NCI-H2029 treated with DMSO at 0.1 percent for 48 hours (cell line): ENCODE measurements around the gene FBXO11.
A peak's percentile ranks its signal among the peaks of the same experiment; 100 is the strongest.
"Not testable (repeated sequence)": the region's sequence is repeated elsewhere in the genome, so short reads cannot be mapped to it uniquely, and the experiment has no call there.

Experiments
- DNase-seq: peaks from one replicate; lab custom pipeline; 2025; lab: John Stamatoyannopoulos, UW

Gene FBXO11

DNA sequence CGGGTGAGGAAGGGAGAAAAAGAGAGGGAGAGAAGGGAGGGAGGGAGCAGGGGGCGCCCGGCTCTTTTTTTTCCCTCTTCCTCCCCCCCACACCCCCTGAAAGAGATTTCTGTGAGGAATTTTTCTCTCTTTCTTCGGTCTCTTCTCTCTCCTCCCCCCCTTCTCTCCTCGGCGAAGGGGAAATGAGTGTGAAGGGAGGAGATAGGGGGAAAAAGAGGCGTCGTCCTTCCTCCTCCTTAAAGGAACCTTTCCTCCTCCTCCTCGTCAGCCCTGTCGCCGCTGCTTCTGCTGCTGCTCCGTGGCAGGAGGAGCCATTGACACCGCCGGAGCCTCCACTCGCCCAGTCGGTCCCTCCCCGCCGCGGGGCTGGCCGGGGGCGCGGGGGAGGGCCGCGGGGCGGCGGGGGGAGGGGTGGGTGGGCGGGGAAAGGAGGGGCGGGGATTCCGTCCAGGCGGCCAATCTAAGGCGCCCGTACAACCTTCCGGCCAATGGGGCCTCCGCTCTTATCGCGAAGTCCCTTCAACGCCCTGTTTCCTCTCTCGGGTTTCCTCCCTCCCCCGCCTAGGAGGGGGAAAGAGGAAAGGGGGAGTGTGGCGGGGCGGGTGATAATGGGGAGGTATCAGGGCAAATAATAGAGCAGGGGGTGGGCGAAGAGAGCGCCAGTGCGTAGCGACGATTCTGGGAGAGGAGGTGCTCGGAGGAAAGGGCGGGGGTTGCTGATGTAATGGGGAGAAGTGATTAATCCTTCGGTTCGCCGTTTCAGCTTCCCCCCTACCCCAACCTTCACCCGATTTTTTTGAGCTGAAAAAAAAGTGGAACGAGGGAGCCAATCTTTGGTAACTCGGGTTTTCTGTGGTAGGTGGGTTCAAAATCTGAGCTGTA is at the start of gene FBXO11:
FBXO11 (minus strand) TSS at position 342 of the 882 bp plus-strand sequence. CDS start 778 bp downstream, outside the sequence.
- DNase-seq: peak; percentile 79

GRCh38 chr2:47950340-47951301 is 44.3 kb upstream of the FBXO11 start:
- DNase-seq: no peak

GRCh38 chr2:47946593-47946992 is 40.3 kb upstream of the FBXO11 start:
- no peak for DNase-seq

DNA sequence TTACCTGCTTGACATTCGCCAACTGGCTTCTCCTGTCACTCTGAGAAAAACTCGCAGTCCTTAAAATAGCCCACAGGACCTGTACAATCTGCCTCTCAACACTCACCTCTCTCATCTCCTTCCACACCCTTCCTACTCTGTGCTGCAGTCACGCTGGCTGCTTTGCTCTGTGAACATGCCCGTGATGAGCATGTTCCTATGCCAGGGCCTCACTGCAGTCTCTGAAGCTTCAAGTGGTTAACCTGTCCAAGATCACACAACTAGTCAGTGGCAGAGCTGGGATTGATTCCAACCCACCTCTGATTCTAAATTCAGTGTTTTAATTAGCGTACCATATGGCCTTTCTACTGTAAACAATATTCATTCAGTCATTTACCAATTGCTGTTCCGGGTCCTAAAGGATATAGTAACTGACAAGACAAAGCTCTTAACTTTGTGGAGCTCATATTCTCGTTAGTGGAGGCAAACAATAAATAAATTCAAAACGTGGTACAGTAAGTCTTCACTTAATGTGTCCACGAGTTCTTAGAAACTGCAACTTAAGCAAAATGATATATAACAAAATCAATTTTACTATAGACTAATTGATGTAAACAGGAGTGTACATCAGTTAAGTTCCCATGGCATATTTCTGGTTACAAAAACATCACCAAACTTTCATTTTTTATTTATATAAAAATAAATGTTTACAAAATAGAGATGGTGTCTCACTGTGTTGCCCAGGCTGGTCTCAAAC is 38.9 kb upstream of the FBXO11 start:
- no peak for DNase-seq

DNA sequence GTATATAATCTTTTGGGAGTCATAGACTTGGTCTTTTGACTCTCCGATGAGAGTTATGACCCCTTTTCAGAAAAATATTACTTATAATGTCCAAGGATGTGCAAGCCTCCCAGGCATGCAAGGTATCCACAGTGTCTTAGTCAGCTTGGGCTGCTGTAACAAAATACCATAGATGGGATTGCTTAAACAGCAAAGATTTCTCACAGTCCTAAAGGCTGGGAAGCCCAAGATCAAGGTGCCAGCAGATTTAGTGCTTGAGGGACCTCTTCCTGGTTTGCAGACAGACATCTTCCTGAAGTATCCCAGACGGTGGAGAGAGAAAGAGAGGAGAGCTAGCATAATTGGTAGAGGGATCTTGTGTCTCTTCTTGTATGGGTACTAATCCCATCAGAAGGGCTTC is 35.6 kb upstream of the FBXO11 start:
- no peak for DNase-seq

DNA sequence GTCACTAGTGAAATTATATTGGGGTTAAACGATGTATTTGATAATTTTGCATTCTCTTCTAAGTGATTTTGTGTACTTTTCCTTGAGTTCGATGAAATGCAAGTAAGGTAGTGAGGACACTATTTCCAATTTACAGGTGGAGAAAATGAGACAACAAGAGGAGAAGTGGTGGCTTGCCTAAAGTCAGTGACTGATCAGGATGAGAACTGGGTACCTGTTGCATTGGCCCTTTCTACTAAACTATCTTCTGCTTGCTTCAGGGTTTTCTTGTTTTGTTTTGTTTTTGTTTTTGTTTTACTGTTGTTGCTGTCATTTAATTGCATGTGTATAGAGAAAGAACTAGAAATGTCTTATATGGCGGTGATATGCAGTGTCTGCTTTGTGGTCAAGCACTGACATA is 31.4 kb upstream of the FBXO11 start:
- DNase-seq: no peak

- no peak for DNase-seq
Observed at GRCh38 chr2:47935071-47935470, 28.8 kb upstream of the FBXO11 start.

DNA sequence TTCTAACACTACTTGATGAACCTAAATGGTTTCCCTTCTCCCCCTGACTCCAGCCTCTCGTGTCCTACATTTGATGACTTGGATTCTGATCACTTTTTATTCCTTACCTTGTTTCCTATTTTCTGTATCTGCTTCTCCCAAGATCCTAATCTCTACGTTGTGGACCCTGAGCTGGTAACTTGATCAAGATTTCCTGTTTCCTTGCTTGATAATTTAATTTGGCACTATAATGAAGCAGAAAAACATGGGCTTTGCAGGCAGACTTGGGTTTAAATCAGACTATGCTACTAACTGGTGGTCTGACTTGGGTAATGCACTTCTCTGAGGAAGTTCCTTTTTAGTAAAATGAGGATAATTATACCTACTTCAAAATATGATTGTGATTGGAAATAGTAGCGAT is 11.7 kb upstream of the FBXO11 start:
- no peak for DNase-seq

GRCh38 chr2:47917276-47917961 is 11.1 kb upstream of the FBXO11 start:
- no peak for DNase-seq

DNA sequence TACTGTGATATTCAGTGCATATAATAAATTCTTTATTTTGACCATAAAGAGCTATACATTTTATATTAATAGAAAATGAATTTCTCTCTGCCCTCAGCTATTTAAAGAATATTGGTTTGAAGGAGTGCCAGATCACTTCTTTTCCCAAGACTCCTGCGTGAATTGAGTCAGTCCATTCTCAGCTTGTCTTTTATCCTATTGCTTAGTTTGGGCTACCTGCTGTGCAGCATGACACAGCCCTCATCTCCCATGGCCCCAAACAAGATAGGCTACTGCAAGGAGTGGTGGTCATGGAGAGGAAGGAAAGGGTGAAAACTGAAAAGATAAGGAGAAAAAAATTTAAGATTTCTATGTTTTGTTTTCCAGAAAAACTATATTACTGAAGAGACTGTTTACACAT is 10.1 kb upstream of the FBXO11 start:
- DNase-seq: no peak

DNA sequence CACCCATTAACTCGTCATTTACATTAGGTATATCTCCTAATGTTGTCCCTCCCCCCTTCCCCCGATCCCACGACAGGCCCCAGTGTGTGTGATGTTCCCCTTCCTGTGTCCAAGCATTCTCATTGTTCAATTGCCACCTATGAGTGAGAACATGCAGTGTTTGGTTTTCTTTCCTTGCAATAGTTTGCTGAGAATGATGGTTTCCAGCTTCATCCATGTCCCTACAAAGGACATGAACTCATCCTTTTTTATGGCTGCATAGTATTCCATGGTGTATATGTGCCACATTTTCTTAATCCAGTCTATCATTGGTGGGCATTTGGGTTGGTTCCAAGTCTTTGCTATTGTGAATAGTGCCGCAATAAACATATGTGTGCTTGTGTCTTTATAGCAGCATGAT is 4.4 kb upstream of the FBXO11 start:
- DNase-seq: not testable (repeated sequence)

DNA sequence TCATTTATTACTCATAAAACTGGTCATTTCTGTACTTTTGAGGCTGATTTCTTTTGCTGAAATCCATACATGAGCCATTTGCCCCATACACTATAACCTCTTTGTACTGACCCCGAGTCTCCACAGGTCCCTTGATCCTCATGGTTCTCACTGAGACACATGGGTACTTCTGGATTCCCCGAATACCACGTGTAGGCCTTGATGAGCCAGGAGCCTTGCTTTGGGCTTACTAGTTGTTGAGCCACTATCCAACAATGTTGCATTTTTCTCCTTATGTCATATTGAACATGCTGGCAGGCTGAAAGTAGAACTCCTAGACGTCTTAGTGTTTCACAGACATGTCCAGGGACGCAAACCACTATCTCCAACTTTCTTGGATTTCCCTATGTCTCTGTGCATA is 2.4 kb upstream of the FBXO11 start:
- no peak for DNase-seq

DNA sequence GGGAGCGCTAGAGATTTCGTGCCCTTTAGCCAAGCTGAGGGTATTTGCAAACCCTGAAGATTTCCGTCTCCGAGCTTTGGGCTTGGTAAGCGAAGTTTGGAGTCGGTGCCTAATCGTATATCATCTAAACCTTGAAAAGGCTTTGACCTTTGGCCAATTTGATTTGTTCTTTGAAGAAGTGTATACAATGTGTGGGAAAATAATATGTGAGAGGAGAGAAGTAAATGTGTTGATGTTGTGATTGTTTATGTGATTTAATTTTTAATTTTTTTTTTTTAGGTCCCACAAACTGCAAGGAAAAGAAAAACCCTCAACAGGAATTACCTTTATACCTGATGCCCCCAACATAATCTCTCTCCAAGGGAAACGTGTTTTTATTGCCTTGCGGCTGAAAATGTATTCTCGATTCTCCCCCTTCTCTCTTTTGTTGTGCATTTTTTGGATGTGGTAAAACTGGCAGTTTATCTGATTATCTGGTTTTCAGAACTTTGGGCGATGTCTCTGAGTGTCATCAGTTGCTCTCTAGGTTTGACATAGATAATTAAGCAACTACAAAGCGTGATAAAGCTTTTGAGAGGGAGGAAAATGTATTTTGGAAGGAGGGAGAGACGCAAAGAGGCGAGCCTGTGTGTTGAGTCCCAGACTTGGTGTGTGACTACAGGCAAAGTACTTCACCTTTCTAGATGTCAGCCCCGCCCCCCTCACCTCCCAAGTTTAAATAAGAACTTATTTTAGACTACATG is 912 bp upstream of the FBXO11 start:
- DNase-seq: no peak

DNA sequence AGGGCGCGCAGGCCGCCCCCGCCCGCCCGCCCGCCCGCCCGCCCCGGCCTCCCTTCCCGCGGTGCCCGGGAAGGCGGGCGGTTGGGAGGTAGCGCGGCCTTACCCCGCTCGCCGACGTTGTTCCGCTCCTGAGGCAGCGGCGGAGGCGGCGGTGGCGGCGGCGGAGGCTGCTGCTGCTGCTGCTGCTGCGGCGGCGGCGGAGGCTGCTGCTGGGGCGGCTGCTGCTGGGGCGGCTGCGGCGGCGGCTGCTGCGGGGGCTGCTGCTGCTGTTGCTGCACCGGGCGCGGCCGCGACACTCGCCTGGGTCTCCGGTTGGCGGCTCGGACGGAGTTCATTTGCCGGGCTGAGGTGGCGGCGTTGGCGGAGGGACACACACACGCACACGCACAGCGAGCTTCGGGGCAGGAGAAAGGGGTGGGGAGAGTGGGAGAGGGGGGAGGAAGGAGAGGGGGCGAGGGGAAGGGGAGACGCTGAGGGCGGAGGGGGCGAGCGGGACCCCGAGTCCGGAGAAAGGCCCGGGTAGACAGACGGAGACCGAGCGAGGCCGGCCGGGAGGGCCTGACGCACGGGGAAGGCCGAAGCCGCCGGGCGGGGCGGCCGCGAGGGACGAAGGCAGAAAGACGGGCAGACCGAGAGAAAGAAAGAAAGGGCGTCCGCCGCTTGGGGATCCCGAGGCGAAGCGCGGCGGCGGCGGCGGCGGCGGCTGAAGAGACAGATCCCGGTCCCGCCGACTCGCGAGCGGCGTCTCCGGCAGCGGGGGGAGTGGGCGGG is 727 bp downstream of the FBXO11 start:
- no peak for DNase-seq

- DNase-seq: no peak
Observed at GRCh38 chr2:47903781-47904490, 2.4 kb downstream of the FBXO11 start.

DNA sequence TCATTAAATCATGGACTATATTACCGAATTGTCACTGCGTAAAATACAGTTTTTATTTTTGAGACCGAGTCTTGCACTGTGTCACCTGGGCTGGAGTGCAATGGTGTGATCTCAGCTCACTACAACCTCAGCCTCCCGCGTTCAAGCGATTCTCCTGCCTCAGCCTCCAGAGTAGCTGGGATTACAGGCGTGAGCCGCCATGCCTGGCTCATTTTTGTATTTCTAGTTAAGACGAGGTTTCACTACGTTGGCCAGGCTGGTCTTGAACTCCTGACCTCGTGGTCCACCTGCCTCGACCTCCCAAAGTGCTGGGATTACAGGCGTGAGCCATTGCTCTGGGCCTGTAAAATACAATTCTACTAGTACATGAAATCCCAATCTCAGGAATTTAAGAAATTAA is 4.4 kb downstream of the FBXO11 start:
- DNase-seq: not testable (repeated sequence)

- DNase-seq: no peak
Observed at GRCh38 chr2:47900857-47901256, 5.4 kb downstream of the FBXO11 start.

DNA sequence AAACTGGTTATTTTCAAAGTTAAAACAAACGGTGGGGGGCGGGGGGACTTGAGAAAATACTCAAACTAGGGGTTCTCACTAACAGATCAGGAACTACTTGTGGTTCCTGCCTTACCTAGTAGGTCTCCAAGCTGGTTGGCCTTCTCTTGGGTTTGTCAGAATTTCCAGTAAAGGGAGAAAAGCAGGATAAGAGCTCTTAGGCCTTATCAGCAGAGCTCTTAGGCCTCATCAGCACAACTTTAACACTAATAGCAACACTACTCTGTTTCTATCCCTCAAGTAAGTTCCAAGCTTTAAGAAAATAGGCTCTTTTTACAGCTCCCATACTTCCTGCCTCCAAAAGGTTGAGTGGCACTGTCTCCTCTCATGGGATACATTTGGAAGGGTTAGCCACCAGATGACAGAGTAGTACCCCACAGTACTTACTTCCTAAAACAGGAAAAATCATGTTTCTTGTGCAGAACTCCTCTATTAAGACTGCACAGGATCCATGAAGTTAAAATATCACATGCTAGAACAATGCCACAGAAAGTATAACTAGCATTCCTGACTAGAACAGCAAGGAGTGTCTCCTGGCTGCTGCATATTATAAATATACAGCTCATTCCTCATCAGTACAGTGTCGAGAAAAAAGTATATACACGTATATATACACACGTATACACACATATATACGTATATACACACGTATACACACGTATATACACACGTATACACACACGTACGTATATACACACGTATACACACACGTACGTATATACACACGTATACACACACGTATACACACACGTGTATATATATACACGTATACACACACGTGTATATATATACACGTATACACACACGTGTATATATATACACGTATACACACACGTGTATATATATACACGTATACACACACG is 6.1 kb downstream of the FBXO11 start:
- DNase-seq: no peak
